HG02798 (cell line): ENCODE results near the gene NDP.
"Not testable (repeated sequence)": the region's sequence is repeated elsewhere in the genome, so short reads cannot be mapped to it uniquely, and the experiment has no call there.

Experiments
- ATAC-seq: cut with Tn5 transposase; IDR thresholded peaks from one replicate; pipeline ENCODE4 v1.9.1; 2021; ENCODE audit warnings: mild to moderate bottlenecking; ENCODE audit not compliant: unreplicated experiment, poor library complexity

Gene NDP

DNA sequence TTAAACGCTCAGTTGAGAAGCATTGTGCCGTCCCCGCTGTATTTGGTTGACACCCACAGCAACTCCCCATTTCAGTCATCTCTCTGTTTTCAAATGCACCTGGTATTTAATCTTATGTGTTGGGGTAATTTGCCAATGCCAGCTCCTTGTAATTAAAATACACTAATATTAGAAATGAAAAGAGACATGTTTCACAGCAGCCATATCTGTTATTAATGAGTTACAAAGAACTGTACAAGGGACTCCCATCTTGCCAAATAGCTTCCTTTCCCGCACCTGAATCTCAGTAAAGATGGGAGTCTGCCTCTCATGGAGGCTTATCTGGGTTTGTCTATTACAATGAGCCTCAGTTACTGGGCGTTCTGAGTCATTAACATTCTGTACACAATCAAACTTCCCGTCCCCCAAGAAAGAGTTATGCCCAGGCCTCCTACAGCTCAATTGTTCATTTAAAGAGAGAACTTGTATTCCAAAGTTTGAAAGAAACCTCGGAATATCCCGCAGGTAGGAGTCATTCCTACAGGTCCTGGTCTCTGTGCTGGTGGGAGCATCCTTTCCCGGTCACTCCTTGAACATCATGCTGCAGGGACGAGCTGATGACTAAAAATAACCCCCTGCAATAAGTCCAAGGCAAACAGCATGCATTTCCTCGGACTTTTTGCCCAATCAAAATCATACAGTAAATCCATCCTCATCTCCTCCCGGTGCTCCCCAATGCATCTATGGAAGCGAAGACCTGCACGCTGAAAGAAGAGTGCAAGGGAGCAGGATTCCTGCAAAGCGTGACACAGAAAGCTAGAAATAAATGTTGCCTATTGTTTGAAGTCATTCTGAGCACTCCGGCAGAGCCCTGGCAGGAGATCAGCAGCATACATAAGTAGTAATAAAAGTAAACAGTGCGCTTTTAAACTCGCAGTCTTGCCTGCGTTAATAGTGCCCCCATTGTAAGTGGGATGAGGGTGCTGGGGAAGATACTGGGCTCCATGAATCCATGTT is 926 bp downstream of the NDP start:
- ATAC-seq, result no peak

DNA sequence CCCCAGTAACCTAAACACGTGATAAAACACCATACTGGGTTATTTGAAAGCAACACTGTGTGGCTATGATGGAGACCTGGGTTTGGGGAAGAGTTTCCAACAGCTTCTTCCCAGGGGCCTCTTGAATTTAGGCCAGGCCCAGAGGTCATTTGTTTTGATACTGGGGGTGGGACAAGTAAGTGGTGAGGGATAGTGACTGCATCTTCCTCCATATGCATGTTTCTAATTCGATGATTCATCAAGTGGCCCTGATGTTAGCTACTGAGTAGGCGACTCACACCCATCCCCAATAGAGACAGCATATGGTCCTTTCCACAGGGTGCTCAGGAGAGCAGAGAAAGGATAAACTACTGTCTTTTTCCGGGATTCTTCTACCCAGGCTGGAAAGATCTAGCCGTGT is 2.7 kb downstream of the NDP start:
- ATAC-seq, result no peak

DNA sequence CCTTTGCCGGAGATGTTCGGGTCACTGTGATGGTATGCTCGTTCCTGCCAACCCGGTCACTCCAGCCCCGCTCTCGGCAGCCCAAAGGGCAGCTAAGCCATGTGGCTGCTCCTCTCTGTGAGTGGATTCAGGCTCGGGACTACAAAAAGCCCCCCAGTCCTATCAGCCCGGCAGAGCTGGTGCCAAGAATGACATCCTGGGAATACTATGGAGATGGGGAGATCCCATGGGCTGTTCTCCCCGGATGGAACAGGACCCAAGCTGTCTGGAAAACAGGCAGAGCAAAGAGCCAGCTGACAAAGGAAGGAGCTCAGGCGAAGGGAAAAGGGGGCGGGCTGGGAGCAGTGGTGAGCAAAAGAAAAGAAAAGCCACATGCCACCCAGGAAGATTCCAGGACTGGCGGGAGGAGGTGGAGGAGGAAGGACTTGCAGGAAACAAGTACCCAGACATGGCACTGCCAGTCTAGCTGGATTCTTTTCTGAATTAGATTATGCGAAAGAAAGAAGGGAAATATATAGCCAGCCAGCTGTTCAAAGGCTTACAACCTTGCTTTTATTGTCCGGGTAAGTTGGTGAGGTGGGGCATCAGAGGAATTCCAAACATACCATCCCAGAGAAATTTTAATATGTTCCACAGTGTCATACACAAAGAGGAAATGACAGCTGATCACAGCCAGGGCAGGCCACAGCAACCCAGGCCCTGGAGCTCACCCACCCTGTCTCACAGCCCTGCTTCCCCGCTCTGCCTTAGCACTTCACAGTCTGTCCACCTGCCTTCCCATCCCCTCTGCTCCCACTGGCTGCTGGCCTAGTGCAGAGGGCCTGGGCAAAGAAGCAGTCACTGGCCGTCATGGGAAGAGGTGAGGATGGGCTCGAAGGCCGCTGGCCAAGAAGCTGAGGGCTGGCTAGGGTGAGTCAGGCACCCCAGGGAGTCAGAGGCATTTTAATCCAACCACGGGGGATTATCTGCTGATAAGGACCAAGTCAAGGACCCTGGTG is 3.4 kb downstream of the NDP start:
- no peak for ATAC-seq

DNA sequence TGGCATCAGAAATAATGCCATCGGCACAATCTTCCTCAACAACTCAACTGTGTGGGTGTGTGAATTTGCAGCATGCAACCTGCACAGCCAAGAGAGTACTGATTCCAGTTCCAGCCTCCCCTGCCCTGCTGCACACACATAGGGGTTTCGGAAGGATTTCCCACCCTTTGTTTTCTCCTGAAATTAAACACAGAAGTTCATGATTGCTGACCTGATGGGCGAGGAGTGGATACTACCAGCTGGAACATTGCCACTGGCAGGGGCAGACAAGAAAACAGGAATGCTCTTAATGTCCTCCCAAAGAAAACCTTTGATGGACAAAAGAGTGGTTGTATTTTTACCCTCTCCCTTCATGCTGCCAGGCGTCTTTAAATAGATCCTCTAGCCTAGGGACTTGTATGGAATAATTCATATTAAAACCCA is 4.8 kb downstream of the NDP start:
- no peak for ATAC-seq

DNA sequence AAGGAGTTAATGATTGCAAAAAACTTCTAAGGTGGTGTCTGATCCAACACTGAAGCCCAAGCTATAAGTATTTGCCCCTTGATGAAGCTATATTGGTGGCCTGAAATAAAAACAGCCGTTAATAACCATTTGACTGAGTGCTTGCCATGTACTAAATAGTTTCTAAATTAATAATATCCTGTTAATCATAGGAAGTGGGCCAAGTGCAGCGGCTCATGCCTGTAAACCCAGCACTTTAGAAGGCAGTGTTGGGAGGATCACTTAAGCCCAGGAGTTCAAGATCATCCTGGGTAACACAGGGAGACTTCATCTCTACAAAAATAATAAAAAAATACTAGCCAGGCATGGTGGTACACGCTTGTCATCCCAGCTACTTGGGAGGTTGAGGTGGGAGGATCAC is 8.3 kb downstream of the NDP start:
- no peak for ATAC-seq

DNA sequence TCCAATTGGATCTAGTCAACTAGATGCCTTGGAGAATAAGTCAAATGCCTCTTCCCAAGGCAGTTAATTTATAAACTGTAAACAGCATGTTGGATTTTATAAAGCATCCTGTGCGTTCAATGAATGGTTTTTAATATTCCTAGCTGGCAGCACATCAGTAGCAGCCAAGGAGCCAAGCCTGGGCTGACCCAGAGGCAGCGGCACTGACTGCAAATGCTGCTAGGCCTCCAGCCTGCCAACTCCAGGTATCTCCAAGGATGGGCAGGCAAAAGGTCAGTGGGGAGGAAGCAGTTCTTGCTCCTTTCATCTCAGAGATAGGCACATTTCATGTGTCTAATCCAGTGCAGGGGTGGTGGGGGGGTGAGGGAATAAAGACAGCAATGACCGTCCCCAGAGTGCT is 9.5 kb downstream of the NDP start:
- no peak for ATAC-seq

DNA sequence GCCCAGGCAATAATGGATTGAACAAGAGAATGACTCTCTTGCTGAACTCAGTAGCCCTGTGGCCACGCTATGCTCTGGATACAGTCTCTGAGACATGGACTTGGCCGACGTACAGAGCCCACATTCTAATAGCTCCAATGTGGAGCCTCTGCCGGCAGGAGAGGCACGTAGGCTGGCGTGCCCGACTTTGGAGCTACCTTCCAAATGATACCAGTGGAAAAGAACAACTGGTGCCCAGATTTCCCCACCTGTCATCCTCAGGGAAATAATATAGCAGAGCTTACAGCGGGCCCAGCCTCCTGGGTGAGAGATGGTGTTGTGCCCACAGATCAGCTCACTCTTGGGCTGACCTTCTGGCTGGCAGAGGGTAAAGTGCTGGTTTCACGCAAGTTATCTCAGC is 10.6 kb downstream of the NDP start:
- ATAC-seq, result no peak

DNA sequence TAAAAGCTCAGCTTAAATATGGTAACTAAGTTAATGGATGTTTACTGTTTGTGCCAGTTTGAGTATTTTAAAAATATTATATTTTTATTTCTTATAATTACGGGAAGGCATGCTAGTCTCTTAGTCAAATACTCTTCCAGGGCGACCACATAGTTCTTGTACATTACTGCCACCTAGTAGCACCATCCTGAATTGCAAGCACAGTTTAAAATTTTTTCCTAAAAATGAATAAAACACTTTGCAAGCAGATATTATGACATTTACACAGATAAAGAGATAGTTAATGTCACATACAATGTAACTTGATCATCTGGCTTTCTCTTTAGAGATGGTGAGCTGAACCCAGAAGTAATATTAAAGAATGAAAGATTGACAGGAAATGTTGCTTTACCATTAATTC is 11.5 kb downstream of the NDP start:
- no peak for ATAC-seq

DNA sequence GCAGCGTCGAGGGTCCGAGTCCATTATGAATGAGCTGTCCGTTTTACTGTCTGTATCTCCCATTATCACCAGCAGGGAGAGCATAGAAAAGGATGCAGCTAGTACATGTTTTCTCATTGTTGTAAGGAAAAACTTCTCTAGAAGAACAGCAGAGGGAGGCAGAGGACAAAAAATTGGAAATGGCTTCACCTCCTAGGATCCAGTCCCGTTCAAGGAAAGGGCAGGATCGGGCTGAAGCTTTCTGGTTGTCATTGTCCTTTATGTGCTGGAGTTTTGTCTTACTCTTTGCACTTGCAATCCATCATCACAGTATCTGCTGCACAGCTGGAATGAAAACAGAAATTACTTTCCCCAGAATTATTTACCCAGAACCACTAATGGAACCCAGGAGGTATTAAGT is 14.7 kb downstream of the NDP start:
- ATAC-seq, result no peak

DNA sequence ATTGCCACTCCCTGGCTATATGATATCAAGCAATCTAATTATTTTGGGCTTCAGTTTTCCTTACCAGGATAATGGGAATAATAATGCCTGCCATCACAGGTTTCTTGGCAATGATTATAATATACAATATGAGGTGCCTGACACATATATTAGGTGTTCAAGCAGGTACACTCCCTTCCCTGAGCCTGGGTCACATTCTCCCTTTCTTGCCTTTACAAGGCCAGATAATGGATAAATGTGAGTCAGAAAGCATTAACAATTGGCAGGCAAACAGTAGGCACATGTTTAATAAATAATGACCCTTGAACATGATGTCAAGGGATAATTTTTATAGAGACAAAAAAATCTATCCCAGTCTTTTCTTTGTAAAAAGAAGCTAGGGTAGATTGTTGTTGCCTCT is 17.2 kb downstream of the NDP start:
- no peak for ATAC-seq

DNA sequence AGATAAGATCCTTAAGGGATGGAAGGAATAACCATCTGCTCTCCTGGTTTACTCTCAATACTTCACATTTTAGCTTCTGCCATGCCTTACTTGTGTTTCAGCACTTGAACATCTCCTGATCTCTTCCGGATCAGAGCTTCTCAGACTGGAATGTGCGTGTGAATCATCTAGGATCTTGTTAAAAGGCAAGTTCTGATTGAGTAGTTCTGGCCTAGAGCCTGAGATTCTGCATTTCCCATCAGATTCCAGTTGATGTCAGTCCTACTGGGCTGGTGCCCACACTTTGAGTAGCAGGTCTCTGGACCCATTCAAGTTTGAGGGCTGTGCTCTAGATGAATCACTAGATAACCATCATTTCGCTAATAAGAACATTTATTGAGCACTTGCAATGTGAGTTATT is 20.0 kb downstream of the NDP start:
- ATAC-seq, result no peak

DNA sequence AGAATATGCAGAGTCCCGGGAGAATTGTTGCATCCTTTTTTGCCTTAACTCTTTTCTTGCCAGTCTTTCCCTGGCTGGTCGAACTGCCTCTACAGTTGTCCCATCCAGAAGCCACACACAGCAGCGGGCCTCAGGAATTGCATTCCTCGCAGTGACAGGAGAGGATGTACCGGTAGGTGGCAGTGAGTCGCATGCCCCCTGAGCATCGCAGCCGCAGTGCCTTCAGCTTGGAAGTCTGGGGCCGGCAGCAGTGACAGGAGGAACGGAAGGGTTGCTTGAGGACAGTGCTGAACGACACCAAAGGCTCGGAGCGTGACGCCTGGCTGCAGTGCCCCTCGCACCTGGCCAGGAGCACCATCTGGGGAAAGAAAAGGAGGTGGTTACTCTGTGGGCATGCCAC is 23.5 kb downstream of the NDP start:
- no peak for ATAC-seq

DNA sequence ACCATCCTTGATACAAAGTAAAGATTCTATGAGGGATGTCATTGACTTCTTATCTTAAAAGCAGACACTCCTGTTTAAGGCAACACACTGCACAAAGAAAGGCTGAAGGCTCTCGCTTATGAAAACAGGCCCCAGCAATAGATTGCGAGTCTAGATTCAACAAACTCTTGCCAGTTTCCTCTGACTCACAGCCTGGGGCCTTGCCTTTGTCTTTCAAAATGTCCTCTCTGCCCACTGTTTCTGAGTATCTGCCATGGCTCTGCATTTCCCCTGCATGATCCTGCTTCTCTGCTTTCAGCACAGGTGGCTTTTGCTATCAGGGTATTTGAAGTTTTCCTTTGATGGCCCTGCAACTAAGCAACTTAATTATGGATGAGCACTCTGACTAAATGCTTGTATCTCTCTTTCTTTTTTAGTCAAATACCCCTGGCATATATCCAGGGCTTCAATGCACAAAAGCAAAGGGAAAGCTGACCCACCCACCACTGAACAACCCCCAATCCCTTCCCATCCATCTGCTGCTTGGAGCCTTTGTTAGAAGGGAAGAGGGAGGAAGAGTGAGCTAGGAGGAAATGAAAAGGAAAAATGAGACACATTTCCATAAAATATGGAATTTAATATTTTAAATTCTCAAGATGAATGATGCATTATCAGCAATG is 32.2 kb downstream of the NDP start:
- no peak for ATAC-seq

DNA sequence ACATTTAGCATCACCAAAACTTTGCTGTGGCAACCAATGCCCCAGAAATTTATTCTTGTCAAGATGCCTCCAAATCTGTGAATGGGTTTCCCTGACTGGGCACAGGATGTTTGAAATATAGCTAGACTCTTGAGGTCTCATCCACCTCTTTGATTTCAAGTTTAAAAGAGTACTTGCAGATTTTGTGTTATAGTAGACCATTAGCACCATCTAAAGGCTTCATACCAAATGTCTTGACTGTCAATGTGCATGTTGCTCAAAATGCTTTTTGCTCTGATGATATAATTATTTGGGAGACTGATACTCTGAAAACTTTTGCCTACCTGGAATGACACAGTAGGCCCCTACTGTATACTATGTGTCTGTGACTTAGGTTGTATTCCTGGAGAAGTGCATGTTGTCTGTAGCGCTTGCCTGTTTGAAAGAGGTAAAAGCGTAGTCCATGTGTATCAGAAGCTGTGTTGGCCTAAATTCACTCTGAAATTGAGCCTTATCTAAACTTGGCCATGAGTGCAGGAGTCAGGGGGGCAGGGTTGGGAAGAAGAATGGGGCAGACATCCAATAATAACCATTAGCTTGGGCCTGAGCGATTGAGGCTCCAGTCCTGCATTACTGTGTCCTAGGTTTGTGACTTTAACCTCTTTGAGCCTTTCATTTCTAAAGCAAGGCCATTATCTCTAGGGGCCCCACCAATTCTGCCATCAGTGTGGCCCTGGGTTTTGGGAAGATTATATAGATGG is 33.8 kb downstream of the NDP start:
- no peak for ATAC-seq

DNA sequence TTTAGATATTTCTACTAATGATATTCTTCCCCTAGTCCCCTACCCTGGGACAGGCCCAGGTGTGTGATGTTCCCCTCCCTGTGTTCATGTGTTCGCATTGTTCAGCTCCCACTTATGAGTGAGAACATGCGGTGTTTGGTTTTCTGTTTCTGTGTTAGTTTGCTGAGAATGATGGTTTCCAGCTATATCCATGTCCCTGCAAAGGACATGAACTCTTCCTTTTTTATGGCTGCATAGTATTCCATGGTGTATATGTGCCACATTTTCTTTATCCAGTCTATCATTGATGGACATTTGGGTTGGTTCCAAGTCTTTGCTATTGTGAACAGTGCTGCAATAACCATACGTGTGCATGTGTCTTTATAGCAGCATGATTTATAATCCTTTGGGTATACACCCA is 51.2 kb downstream of the NDP start:
- ATAC-seq, result not testable (repeated sequence)

DNA sequence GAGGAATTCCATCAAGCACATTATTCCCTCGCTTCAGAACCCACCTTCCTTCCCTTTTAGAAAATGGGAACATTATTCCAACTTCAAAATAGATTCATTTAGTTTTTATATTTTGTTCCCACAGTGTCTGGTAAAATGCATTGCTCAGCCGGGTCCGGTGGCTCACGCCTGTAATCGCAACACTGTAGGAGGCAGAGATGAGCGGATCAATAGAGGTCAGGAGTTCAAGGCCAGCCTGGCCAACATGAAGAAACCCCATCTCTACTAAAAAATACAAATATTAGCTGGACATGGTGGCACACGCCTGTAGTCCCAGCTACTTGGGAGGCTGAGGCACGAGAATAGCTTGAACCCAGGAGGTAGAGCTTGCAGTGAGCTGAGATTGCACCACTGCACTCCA is 62.4 kb downstream of the NDP start:
- ATAC-seq, result not testable (repeated sequence)

DNA sequence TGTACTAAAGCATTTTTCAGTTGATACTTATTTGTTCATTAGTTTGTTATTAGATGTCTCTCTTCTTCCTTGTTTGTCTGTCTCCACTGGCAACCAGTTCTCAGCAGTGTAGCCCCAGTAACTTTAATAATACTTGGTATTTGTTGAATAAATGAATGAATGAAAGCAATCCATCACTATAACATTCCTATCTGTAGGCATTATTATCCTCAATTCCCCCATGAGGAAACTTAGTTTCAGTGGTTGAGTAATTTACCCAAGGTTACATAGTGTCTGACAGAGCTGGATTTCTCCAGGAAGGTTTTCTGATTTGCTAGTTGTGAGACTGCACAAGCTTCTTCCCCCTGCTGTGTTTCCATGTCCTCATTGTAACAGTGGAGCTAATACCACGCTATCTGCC is 63.2 kb downstream of the NDP start:
- no peak for ATAC-seq

DNA sequence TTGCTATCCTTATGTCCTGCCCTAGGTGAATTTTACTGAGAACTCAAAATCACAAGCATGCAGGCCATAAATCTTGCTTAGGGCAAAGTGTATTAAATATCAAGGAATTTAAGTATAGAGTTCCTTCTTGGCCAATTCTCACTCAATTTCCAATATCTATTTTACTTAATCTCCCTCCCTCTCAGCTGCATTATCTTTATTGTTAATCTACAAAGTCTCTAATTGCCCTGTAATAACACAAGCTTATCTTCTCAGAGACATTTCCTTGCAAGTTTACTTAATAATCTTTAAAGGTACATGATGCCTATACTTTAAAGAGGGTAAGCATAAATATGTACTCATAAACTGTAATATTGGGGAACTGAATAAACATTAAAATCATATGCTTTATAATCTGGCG is 64.0 kb downstream of the NDP start:
- ATAC-seq, result no peak

DNA sequence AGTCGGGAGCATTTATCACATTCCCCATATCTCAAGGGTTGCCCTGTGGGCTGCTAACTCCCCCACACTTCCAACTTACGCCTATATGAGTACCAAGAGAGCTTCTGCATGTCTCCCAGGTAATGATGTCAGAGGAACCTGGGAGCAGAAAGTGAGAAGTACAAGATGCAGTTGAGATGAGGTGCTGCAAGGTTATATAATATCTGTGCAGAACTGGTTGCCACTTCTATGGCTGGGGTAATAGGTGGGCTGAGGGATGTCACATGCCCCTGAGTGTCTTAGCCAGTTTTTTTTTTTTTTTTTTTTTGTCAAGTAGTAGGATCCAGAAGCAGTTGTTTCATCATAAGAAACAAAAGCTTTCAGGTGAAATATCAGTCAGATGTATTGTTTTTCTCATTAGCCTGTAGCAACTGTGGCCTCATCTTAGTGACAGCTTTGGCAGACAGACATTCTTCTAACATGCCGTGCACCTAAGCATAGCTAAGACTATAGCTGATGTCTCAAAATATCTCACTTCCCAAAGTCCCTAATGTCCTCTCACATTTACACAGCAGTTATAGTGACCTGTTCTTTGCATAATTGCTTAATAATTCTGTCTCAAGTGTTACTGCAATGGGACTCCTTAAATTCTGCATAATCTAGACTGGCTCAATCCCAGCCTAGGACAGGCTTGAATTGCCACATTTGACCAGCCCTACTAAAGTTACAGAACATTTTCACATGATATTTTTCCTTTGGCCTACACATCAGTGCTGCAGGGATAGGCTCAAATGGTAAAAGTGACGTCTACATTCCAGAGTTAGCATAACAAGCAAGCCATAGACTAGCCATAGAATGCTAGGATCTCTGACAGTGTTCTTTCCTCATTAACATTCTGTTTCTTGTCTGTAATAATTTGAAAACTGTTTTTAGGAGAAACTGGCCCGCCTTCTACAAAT is 73.0 kb downstream of the NDP start:
- ATAC-seq, result no peak
